HUDEP-2 (cell line): ENCODE results near the gene MYO1B.

Experiments used
- DNase-seq, 76 experiments: peaks; one replicate each; lab custom pipeline; 2025; ENCODE audit not compliant: unreplicated experiment in 76 of 76; lab: John Stamatoyannopoulos, UW

MYO1B gene

GRCh38 chr2:191255756-191256312 lies 10.6 kb downstream of the MYO1B start:
- DNase-seq = no peak

DNA sequence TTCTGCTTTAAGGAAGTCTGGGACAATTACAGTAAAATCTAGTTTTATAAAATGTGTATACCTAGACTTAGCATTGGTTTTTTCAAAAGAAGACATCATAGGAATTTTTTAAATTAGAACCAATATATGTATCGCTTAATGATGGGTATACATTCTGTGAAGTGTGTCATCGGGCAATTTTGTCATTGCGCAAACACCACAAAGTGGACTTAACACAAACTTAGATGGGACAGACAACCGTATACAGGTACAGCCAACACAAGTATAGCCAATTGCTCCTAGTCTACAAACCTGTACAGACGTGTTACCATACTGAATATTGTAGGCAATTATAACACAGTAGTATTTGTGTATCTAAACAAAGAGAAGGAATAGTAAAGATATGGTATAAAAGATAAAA lies 12.7 kb downstream of the MYO1B start:
- no peak for DNase-seq

GRCh38 chr2:191258996-191259395 lies 13.8 kb downstream of the MYO1B start:
- DNase-seq = no peak

- DNase-seq = no peak
Measured at GRCh38 chr2:191262436-191262835, 17.2 kb downstream of the MYO1B start.

DNA sequence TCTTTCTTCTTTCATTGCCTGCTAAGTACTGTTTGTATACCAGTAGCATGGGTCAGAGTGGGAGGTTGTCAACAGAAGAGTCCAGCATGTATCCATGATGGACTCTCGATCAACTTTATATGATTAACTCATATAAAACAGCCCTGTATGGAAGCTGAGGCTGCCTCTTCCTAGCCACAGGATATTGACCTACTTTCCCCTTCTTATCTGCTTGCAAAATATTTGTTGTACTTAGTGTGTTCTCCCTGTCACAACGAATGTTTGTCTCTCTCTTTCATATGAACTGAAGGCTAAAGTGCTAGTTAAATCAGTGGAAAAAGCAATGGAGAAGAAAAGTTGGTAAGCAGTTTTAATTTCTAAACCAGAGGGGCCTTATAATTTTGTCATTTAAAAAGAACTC lies 17.8 kb downstream of the MYO1B start:
- DNase-seq = no peak

DNA sequence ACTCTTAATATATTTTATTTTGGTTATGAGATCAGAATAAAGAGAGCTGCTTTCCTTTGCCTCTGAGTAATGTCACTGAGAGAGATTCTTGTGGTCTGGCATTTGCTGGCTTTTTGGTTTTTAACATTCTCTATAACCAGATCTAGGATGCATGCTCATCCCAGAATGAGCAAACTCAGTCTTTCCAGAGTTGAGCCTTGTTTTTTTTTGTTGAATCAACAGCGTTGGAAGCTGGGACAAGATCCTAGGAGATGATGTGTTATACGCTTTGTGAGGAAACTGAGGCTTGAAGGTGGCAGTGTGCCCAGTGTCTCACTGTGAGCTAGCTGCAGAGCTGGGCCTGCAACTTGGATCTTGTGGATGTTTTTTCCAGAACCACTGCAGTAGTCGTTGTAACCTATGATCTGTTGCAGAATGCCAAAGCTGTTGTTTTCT lies 19.5 kb downstream of the MYO1B start:
- DNase-seq = no peak

DNA sequence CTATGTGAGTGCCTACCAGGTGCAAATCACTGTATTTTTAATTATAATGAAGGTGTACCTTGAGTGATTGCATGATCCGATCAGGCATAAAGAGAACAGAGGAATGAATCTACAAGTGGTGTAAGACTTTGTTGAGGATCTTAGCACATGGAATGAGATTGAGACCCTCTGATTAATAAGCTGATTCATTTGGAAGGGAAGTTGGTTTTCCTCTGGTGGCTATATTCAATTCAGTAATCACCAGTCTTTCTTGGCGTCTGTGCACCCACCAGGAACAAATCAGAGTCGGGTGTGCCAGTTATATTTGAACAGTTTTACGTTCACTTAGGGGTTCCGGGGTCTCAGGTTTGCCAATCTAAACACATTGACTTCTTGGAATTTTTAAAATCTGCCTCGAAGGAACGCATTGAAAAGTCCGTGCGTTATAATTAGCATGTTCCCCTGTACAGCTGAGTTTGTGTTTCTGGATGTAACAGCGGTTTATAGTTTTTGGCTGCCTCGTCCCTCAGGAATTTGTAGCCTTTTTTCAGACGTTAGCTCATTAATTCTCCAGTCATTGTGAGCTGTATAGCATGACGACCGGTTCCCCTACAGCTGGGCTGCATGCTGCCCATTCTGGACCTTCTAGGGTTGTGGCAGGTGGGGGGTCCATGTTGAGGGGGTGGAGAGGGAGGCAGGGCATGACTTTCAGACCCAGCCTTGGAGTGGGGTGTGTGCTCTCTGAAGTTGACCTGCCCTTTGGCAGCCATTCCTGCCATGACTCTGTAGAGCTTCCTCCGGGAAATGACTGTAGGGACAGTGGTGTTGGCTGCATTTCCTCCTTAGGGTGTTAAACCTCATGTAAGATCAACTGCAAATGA lies 20.3 kb downstream of the MYO1B start:
- no peak for DNase-seq

DNA sequence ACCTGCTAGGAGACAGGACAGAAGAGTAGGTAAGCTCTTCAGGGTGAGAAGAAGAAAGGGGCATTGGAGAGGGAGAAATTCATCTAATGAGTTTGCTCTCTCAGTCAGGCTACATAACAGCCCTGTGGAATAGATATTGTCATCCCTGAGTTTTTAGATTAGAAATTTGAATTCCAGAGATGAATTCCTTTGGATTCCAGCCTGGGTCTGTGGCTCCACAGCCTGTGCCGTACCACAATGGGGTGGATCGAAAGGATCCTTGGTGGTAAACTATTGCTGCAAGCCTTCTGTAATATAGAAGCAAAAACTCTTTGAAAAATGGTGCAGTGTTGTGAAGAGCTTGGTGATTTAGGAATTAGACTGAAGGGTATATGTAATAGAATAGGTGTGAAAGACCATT lies 21.0 kb downstream of the MYO1B start:
- no peak for DNase-seq

DNA sequence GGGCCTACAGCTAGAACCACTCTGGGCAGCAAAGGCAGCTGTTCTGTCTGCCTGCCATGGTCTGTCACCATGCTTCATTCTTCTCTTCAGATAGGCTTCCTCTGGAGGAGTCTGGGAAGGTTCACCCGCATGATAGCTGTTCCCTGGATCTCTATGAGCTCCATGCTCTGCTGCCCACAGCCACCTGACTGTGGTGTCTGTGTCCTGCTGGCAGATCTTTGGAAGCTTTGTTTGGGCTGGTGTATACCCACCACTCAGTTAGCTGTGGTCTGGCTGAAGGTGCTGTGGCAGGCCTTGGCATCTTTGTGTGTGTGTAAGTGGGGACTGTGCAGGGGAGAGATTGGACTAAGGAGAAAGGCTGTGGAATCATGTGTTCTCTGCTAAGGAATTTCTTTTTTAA lies 23.4 kb downstream of the MYO1B start:
- DNase-seq = no peak

DNA sequence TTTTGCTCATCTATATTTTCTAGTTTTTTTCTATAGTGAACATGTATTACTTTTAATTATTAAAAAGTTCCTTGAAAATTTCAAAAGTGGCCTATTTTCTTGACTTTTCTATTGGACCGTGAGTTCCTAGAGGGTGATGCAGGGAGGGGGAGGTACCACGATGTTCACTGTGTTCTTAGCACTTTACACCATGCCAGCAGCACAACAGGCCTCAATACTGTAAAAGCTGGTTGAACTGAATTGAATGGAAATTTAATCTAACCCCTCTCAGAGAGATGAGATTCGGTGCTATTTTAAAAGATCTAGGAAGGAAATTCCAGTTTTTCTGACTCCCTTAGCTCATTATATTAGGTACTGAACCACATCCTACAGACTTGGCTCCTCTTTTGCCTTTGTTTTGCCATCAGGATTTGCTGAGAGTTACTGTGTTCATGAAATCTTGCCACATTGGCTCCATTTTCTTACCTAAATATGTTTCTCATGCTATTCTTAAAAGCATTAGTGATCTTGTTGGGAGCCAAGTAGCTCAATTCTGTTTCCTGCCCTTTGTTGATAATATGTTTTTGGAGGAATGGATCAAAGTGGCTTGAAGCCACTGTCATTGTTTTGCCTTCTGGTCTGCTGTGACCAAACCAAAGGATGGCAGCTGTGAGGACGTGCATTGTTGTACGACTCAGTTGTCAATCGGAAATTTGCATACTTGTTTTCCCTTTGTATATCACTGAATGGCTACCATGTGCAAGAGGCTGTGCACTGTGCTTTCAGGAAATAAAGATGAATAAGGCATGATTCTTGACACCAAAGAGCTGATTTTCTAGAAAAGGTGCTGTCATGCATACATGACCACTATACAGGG lies 25.3 kb downstream of the MYO1B start:
- no peak for DNase-seq

DNA sequence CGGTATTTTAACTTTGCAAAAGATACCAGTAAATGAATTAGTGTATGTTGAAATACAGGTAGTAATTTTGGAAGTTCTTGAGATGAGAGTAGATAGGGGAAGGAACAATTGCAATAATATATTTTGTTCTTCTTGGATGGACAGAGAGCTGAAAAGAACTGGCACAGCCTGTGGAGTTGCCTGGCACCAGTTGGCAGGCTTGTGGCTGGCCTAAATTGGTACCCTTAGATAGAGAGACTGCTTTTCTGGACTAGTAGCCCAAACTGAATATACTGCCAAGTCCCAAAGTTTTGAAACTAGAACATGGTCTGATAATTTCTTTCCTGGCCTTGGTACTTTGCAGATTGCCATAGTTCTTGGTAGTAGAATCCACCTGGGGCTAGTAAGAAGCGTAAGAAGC lies 26.9 kb downstream of the MYO1B start:
- no peak for DNase-seq

GRCh38 chr2:191274413-191274815 lies 29.2 kb downstream of the MYO1B start:
- no peak for DNase-seq

- no peak for DNase-seq
Measured at GRCh38 chr2:191276792-191277465, 31.7 kb downstream of the MYO1B start.

- no peak for DNase-seq
Measured at GRCh38 chr2:191280290-191280689, 35.1 kb downstream of the MYO1B start.

DNA sequence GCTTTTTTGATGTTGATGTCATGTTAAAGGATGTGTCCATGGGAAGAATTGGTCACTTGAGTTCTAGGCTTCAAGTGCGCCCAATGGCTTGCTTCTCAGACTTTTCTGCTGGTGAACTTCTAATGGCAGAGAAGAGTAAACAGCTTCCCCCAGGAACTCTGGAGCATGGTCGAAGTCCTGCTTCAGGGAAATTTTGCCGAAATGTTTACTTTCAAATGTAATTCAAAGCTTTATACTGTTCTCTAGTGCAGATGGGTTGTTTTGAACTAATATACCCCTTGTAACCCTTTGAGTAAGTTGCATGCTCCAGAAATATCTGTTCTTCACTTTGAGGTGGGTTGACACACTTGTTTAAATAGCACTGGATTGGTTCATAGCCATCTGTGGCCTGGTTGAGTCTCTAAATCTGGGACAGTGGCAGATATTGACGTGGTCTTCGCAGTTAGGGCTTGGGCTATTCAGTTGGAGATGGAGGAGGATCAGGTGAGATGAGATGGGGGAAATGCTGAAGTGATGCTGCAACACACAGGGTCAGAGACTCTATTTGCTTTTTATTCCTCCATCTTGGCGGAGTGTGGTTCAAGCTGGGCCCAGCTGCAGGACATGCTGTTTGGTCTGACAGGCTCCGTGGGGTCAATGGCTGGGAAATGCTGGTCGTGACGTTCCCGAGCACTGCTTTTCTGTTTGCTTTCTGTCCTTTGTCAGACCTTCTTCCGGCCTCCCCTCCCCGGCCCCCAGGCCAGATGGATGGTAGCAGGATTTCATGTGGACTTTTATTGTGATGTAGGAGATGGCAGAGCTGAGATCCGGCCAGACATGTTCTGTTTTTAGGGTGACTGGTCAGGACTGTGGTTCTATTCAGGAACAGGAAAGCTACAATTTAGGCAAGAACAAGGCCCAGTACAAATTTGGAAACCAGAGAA lies 35.9 kb downstream of the MYO1B start:
- DNase-seq = no peak

DNA sequence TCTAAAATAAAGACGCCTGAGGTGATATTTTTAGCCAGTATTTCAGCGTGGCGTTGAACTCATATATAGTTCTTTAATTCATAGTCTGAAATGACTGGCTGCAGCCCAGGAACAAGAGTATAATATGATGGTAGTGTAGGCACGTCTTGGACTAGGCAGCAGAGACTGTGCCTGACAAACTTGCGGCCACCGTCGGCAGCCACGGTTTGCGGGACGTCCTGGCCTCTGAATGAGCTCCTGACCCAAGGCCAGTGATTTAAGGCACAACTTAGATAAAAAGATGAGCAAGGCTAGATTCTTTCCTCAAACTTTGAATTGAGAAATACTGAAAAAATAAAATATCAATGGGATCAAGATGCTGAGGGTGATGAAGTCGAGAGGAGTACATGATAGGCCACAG lies 40.0 kb downstream of the MYO1B start:
- DNase-seq = no peak

DNA sequence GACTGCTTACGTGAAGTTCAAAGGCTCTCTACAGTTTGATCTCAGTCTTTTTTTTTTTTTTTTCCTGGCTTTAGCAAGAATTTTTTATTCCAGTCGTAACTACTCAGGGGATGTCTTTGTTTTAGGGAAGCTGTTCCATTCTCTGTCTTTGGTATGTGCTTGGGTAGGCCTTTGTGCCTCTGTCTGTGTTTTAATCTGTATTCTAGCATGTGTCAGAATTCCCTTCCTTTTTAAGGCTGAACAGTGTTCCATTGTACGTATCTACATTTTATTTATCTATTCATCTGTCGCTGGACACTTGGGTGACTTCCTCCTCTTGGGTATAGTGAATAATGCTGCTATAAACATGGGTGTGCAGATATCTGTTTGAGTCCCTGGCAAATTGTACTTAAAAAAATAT lies 42.6 kb downstream of the MYO1B start:
- no peak for DNase-seq

DNA sequence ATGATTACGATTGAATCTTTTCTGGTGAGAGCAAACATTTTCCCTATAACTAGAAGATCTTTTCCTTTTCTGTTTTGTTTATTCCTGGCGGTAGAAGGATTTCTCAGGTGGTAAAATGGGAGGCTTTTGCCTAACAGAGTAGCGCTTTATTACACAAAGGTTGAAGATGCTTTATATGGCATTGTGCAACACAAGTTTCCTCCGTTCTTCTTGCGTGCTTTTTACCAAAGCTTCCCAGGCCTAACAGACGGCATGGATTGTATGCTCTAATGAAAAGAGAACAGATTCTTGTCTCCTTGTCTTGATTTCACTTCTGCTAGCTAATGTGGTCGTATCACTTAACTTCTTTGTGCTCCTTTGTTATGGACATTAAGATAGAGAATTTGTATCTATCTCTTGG lies 43.8 kb downstream of the MYO1B start:
- DNase-seq = no peak

GRCh38 chr2:191291471-191291870 lies 46.3 kb downstream of the MYO1B start:
- DNase-seq = no peak

- DNase-seq = no peak
Measured at GRCh38 chr2:191292869-191293268, 47.7 kb downstream of the MYO1B start.
